Activated naive CD8-positive, alpha-beta T cell treated with anti-CD3 and anti-CD28 coated beads, Interleukin-2, amount 50 U/mL, for 24 hours (primary cell): ENCODE data around the gene DENND1A.
"Not testable (repeated sequence)": the region's sequence is repeated elsewhere in the genome, so short reads cannot be mapped to it uniquely, and the experiment has no call there.

Source experiments
- ATAC-seq: fragments of 150-1000 bp; cut with Tn5 transposase; one replicate; pipeline ENCODE4 v1.10.0; 2021
- DNase-seq: peaks from one replicate; pipeline ENCODE4 v3.0.0; 2021
- H3K27ac Mint-ChIP-seq: one replicate; pipeline ENCODE4 v1.8.0; 2021; ENCODE audit warnings: mild to moderate bottlenecking, mixed read lengths
- H3K27me3 Mint-ChIP-seq: one replicate; pipeline ENCODE4 v1.8.0; 2021; ENCODE audit warnings: mixed read lengths
- H3K36me3 Mint-ChIP-seq: one replicate; pipeline ENCODE4 v1.8.0; 2021; ENCODE audit warnings: low read depth, mixed read lengths
- H3K4me1 Mint-ChIP-seq: one replicate; pipeline ENCODE4 v1.8.0; 2021; ENCODE audit warnings: mixed read lengths
- H3K4me3 Mint-ChIP-seq: one replicate; pipeline ENCODE4 v1.8.0; 2021; ENCODE audit warnings: mild to moderate bottlenecking, moderate library complexity, mixed read lengths
- H3K9me3 Mint-ChIP-seq: one replicate; pipeline ENCODE4 v1.8.0; 2021; ENCODE audit warnings: mixed read lengths

The DENND1A gene

DNA sequence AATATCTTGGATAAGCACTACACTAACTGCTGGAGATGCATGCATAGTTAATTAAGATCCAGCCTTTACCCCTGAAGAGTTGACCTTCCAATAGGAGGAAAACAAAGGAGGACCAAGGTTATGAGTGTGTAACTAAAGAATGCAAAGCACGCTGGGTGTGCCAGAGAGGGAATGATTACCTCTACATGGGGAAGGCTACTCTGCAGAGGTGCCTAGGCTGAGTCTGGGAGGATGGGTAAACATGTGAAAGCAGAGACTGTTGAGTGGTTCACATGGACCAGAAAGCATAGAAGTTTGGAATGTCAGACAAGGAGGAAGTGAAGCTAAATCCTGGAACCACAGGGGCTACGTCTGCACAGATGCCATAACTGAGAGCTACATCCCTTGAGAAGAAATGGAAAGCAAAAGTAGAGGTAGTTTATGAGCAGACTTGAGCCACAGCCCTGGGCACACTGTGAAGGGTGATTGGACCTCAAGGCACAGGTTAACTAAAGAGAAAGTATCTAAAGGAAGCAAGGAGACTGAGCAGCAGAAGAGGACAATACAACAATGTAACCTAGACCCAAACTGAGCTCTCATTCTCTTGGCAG, 176.2 kb downstream of the DENND1A start:
- DNase-seq (no peak), ATAC-seq (no peak)
- peaks cover 8% of the 10 kb centered on the region for H3K36me3 Mint-ChIP-seq
- peaks cover 17% of the 10 kb centered on the region for H3K4me1 Mint-ChIP-seq
- H3K27me3 Mint-ChIP-seq = no peaks in the 10 kb centered on the region
- H3K4me3 Mint-ChIP-seq = no peak overlapping the region
- H3K9me3 Mint-ChIP-seq = no peaks in the 10 kb centered on the region
- no peak overlapping the region for H3K27ac Mint-ChIP-seq

DNA sequence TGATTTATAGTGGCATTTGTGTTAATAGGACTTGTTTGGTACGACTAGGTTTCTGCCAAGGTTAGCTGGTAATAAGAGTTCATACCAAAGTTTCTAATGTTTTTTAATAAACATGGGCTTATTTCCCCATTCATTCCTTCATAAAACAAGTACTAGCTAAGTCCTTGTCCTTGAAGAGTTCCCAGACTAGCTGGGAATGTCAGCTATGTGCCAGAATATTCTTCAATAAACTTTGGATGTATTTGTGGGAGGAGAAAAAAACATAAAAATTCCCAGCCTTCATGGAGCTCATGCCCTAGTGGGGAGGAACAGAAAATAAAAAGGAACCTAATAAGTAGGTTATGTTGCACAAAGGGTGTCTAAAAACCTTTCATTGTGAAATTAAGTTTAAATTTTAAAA, 176.9 kb downstream of the DENND1A start:
- no peak for ATAC-seq
- Mint-ChIP-seq H3K27ac (no peak overlapping the region), H3K4me1 (peaks cover 18% of the 10 kb centered on the region), H3K27me3 (no peaks in the 10 kb centered on the region), H3K9me3 (no peaks in the 10 kb centered on the region), H3K36me3 (peaks cover 8% of the 10 kb centered on the region), H3K4me3 (no peak overlapping the region)
- no peak for DNase-seq

DNA sequence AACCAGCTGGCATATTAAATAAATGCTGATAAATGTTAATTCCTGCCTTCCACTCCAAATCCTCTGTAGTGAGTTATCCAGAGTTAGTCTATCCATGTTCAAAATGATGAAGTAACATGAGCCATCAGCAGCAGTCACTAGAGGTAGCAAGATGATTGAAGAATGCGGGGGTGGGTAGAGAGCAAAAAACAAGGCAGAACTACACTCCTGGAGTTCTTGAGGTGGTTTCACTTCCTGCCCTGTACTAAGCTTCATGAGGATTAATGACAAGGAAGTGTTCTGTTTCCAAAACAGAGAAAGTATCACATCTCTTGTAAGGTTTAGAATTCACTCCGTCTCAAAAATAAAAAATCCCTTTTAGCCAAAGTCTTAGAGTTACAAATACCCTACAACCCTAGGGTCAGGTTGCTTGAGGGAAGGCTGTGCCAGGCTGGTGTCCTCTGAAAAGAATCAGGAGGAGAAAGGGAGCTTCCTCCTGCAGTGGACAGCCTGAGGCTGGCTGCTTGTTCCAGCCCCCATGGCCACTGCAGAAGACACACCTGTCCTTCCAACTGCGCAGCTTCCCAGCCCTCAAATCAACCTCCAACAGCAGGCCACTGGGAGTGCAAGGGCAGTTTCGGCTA, 180.2 kb downstream of the DENND1A start:
- no peak overlapping the region for H3K4me3 Mint-ChIP-seq

DNA sequence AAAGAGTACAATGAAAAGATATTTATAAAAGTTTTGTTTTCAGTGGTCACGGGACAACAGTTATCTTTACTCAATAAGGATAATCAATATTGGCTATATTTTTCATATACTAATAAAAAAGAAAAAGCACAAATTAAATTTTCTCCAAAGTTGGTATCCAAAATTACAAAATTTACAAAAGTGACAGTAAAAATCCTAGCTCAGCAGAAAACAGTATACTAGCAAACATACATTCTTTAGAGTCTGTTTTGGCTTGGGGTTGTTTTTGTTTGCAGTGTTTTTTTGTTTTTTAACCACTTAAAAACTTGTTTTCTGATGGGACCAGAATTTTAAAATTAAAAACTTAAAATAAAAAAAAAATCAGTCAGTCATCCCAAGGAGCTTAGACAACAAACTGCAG, 183.2 kb downstream of the DENND1A start:
- peaks cover 2% of the 10 kb centered on the region for H3K36me3 Mint-ChIP-seq
- DNase-seq (no peak), ATAC-seq (no peak)
- H3K4me3 Mint-ChIP-seq = no peak overlapping the region
- H3K4me1 Mint-ChIP-seq = peaks cover 18% of the 10 kb centered on the region
- no peaks in the 10 kb centered on the region for H3K27me3 Mint-ChIP-seq
- H3K9me3 Mint-ChIP-seq = no peaks in the 10 kb centered on the region
- H3K27ac Mint-ChIP-seq = no peak overlapping the region

More for the DNA sequence above, 180.2 kb downstream of the DENND1A start:
- ATAC-seq (peak; percentile 92), DNase-seq (no peak)
- Mint-ChIP-seq H3K27me3 (no peaks in the 10 kb centered on the region), H3K36me3 (no peaks in the 10 kb centered on the region), H3K27ac (no peak overlapping the region), H3K9me3 (no peaks in the 10 kb centered on the region), H3K4me1 (peaks cover 18% of the 10 kb centered on the region)

DNA sequence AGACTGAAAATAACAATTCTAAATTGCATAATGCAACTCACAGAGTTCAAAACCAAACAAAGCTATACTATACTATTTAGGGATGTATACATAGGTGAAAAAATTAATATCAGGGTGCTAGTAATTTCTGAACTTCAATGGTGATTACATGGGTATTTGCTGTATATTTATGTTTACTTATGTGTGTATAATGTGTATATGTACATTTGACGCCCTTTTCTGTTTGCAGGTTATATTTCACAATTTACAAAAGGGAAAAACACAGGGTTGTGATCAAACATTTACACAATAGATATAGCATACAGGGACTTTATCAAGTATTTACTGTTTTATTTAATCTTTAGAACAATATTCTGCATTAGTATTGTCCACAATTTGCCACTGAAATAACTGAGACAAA, 184.0 kb downstream of the DENND1A start:
- Mint-ChIP-seq H3K9me3 (no peaks in the 10 kb centered on the region), H3K4me1 (peaks cover 18% of the 10 kb centered on the region), H3K36me3 (peaks cover 2% of the 10 kb centered on the region), H3K4me3 (no peak overlapping the region), H3K27ac (no peak overlapping the region), H3K27me3 (no peaks in the 10 kb centered on the region)
- no peak for ATAC-seq
- DNase-seq = no peak

DNA sequence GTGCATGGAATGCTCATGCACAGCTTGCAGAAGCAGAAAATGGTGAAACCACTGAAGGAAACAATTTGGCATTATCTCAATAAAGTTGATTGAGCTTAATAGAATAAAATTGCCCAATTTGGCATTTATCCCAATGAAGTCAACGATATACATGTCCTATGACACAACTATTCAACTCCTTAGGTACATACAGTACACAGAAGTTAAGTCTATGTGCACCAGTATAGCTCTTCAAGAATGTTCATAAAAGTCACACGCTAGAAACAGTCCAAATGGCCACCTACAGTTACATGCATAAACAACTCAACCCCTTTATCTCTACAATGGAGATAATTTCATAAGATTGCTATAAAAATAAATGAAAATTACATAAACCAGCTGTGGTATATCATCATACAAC, 184.5 kb downstream of the DENND1A start:
- Mint-ChIP-seq H3K9me3 (no peaks in the 10 kb centered on the region), H3K27ac (no peak overlapping the region), H3K4me3 (no peak overlapping the region), H3K27me3 (no peaks in the 10 kb centered on the region), H3K36me3 (peaks cover 2% of the 10 kb centered on the region), H3K4me1 (peaks cover 18% of the 10 kb centered on the region)
- DNase-seq (no peak), ATAC-seq (no peak)

DNA sequence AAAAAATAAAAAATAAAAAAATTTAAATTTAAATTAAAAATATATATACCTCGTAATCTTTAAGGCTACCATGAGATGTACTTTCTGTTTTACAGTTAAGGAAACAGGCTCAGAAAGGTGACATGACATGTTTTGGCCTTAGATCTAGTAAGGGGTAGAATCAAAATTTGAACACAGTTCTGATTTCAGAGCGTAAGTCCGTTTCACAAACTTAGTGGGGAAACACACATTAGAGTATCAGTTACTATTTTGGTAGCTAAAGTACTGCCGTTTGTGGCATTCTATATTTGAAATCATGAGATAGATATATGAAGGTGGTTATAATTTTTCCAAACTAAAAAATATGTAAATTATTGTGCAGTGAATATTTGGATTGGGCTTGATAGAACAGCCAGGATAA, 186.2 kb downstream of the DENND1A start:
- H3K4me3 Mint-ChIP-seq = no peak overlapping the region
- peaks cover under 1% of the 10 kb centered on the region for H3K4me1 Mint-ChIP-seq
- no peak for DNase-seq
- no peaks in the 10 kb centered on the region for H3K27me3 Mint-ChIP-seq
- H3K36me3 Mint-ChIP-seq = peaks cover 2% of the 10 kb centered on the region
- H3K27ac Mint-ChIP-seq = no peak overlapping the region
- H3K9me3 Mint-ChIP-seq = no peaks in the 10 kb centered on the region
- ATAC-seq = no peak

DNA sequence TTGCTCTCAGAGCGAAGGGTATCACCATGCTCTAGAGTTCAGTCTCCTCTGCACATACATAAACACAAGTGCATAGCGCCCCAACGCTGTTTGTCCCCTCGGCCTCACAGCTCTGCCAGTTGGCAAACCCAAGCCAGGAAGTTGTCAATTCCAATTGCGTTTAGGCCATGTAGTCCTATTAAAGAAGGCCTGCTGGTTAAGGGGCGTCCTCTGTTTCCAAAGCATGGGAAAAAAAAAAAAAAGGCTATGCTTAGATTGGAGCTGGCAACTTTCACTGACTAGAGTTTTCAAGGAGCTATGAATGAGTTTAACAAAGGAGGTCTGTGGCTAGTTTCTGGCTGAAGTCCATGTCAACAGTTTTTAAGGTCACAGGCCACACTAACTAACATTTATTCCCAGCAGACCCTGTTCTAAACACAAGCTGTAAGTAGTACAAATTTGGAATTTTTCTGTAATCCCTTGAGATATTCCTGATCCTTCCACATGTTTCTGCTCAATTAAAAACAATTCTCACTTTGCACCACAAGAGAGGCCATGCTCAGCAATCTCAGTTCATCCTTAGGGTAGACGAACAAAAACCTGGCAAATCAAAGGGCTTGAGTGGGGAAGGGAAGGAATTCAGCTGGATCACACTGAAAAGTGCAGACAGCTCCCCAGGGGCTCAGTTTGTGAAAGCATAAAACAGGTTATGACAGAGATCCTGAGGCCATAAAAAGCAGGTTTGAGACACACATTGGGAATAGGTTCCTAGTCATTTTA, 187.7 kb downstream of the DENND1A start:
- Mint-ChIP-seq H3K36me3 (peaks cover 2% of the 10 kb centered on the region), H3K27ac (no peak overlapping the region), H3K9me3 (no peaks in the 10 kb centered on the region), H3K27me3 (no peaks in the 10 kb centered on the region), H3K4me1 (no peaks in the 10 kb centered on the region), H3K4me3 (no peak overlapping the region)
- DNase-seq = no peak
- no peak for ATAC-seq

DNA sequence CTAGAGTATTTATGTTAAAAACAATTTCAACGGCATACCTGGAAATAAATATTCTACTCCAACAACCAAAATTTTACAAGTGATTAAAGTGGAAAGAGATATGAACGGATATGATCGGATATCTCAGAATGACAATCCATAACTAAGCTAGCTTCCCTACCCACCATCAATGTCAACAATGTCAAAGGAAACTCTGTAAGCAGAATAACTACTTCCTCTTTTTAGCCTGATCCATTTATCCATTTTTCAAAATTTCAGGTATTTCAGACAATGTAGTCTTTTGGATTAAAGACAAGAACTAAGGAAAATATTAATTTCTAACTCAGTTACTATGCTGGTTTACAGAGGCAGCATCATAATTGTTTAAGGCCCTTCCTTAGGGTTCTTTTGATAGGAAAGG, 188.7 kb downstream of the DENND1A start:
- H3K27me3 Mint-ChIP-seq = no peaks in the 10 kb centered on the region
- H3K4me3 Mint-ChIP-seq = no peak overlapping the region
- H3K36me3 Mint-ChIP-seq = peaks cover 2% of the 10 kb centered on the region
- no peak overlapping the region for H3K27ac Mint-ChIP-seq
- ATAC-seq (no peak), DNase-seq (no peak)
- no peaks in the 10 kb centered on the region for H3K9me3 Mint-ChIP-seq
- no peaks in the 10 kb centered on the region for H3K4me1 Mint-ChIP-seq

DNA sequence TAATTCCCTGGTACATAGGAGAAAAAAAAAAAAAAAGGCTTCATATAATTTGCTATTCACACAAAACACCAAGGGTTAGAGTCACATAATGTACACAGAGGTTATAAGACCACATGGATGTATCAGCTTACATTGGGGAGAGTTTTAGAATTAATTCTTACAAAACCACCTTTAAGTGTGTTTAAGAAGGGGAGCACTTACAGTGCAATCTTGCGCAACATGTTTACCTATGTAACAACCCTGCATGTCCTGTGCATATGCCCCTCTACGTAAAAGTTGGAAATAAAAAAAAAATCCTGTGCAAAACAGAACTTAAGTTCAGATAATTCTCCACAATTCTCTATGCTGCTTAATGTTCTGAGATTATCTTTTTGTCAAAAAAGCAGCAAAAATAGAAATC, 190.0 kb downstream of the DENND1A start:
- DNase-seq (no peak), ATAC-seq (no peak)
- H3K27ac Mint-ChIP-seq = no peak overlapping the region
- H3K36me3 Mint-ChIP-seq = peaks cover 2% of the 10 kb centered on the region
- H3K27me3 Mint-ChIP-seq = no peaks in the 10 kb centered on the region
- no peaks in the 10 kb centered on the region for H3K4me1 Mint-ChIP-seq
- H3K9me3 Mint-ChIP-seq = no peaks in the 10 kb centered on the region
- no peak overlapping the region for H3K4me3 Mint-ChIP-seq

DNA sequence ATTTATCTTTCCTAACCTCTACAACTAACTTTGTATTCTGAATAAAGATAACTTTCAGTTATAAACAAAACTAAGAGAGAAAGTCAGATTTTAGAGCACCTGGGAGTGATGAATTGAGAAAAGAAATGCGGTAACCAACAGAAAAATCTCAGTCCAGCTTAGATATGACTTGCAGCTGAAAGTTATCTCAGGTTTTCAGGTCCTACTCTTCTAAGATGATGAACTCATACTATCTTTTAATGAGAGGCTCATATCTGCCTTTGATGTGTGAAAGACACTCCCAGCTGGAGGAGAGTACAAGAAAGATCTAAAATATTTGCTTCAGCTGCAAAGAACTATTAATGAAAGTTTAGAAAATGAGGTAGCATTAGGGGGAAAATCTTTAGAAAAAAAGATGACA, 190.5 kb downstream of the DENND1A start:
- H3K36me3 Mint-ChIP-seq = peaks cover 2% of the 10 kb centered on the region
- no peak overlapping the region for H3K27ac Mint-ChIP-seq
- H3K4me1 Mint-ChIP-seq = no peaks in the 10 kb centered on the region
- H3K9me3 Mint-ChIP-seq = no peaks in the 10 kb centered on the region
- no peak for ATAC-seq
- DNase-seq = no peak
- no peak overlapping the region for H3K4me3 Mint-ChIP-seq
- no peaks in the 10 kb centered on the region for H3K27me3 Mint-ChIP-seq

DNA sequence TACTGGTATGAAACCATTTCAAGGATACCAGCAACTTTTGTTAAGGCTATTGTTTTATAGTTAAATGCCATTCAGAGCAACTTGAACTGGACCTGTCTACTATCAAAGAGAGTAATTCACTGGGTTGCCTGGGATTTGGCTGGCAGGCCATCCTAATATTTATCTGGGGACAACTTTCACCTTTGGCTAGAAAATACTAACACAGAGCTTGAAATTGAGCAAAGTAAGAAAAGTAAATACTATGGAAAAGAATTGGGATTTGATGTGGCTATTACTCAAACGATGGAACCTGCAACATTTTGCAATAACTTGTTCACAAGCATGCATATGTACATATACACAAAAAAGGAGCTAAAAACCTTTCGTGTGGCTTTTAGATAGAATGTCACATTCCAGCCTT, 191.3 kb downstream of the DENND1A start:
- peaks cover 2% of the 10 kb centered on the region for H3K36me3 Mint-ChIP-seq
- H3K27ac Mint-ChIP-seq = no peak overlapping the region
- no peak for DNase-seq
- no peaks in the 10 kb centered on the region for H3K27me3 Mint-ChIP-seq
- no peaks in the 10 kb centered on the region for H3K4me1 Mint-ChIP-seq
- no peak for ATAC-seq
- H3K9me3 Mint-ChIP-seq = no peaks in the 10 kb centered on the region
- H3K4me3 Mint-ChIP-seq = no peak overlapping the region

DNA sequence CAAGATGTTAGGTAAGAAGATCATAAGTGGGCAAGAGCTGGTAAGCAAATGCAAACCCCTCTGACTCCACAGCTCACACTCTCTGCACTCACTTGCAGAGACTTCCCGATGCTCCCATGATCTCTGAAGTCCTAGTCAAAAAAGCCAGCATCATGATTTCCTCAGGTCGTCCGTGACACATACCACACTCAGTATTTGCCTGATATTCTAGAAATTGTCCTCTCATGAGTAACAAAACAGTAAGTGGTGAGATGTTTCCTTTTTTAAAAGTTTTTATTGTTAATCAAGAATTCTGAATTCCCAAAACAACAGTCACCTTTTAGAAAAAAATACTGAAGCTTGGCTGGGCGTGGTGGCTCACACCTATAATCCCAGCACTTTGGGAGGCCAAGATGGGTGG, 194.6 kb downstream of the DENND1A start:
- no peak overlapping the region for H3K27ac Mint-ChIP-seq

DNA sequence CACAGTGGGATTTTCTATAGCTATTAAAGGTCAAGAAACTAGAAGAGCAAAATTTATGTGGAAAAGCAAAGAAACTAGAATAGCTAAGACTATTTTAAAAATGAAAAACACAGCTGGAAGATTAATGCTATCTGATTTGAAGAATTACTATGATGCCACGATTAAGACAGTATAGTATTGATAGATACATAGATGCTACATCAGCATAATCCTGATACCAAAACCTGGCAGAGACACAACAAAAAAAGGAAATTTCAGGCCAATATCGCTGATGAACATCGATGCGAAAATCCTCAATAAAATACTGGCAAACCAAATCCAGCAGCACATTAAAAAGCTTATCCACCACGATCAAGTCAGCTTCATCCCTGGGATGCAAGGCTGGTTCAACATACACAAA, 201.4 kb downstream of the DENND1A start:
- peaks cover 25% of the 10 kb centered on the region for H3K36me3 Mint-ChIP-seq
- H3K27me3 Mint-ChIP-seq, H3K4me3 Mint-ChIP-seq, H3K4me1 Mint-ChIP-seq, ATAC-seq, DNase-seq, H3K27ac Mint-ChIP-seq, H3K9me3 Mint-ChIP-seq: not testable (repeated sequence)

More for the DNA sequence above, 194.6 kb downstream of the DENND1A start:
- H3K9me3 Mint-ChIP-seq = no peaks in the 10 kb centered on the region
- H3K36me3 Mint-ChIP-seq = peaks cover 3% of the 10 kb centered on the region
- DNase-seq = no peak
- no peak for ATAC-seq
- no peaks in the 10 kb centered on the region for H3K4me1 Mint-ChIP-seq
- H3K27me3 Mint-ChIP-seq = no peaks in the 10 kb centered on the region
- H3K4me3 Mint-ChIP-seq = no peak overlapping the region

DNA sequence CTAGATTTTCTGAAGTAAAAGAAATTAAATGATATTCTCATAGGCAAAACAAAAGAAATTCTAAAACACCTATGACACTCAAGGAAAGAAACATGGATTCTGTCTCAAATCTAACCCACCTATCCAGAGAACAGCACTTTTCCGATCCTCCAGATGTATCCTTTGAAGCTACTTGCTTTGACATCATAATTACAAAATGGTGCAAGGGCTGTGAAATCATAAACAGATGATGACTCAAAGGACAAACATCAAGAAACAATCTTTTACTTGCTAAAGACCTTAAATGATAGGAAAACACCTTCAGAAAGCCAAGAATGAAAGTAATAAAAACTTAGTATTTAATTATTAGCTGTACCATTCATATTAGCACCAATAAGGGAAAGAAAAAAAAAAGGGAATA, 202.6 kb downstream of the DENND1A start:
- no peak overlapping the region for H3K4me3 Mint-ChIP-seq
- DNase-seq (no peak), ATAC-seq (no peak)
- H3K9me3 Mint-ChIP-seq = peaks cover 17% of the 10 kb centered on the region
- H3K27ac Mint-ChIP-seq = no peak overlapping the region
- peaks cover 5% of the 10 kb centered on the region for H3K4me1 Mint-ChIP-seq
- H3K27me3 Mint-ChIP-seq = no peaks in the 10 kb centered on the region
- peaks cover 37% of the 10 kb centered on the region for H3K36me3 Mint-ChIP-seq
